CD4-positive, alpha-beta T cell treated with Interleukin-4 for 4 hours (primary cell): ENCODE measurements around the gene IMPACT.
A peak's percentile ranks its signal among the peaks of the same experiment; 100 is the strongest.

Experiments used
- DNase-seq: peaks from one replicate; pipeline ENCODE4 v3.0.0-alpha.2; 2020

Gene IMPACT

DNA sequence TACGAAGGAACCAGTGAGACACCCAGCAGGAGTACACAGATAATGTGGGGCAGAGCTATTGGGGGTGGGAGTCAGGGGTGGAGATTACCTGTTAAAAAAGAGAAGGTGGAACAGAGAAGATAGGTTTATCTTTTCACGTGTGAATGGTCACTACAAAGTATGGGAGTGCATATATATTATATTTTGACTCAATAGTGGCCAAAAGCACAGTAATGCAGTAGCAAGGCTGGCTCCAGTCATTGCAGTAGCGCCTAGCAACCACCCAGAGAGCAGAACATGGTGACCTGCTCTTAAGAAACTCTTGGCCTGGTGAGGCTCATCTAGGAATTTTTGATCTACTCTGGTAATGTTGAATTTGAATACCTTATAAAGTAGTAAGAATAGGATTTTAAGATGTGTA, 1.0 kb downstream of the IMPACT start:
- DNase-seq = no peak

DNA sequence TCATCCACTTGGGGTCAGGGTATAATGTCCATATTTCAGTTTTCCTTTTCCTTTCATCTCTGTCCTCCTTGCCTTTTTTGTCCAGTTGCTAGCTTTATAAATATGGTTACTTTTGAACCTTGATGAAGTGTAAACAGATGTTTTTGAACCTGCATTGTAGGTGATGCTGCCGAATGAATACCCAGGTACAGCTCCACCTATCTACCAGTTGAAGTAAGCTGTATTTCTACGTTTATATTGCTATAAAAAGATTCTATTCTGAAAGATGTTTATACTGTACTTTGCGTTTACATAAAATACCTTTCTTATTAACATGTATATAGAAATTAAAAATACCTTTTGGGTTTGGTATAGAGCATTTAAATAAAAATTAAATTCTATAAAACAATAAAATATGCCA, 2.2 kb downstream of the IMPACT start:
- no peak for DNase-seq

DNA sequence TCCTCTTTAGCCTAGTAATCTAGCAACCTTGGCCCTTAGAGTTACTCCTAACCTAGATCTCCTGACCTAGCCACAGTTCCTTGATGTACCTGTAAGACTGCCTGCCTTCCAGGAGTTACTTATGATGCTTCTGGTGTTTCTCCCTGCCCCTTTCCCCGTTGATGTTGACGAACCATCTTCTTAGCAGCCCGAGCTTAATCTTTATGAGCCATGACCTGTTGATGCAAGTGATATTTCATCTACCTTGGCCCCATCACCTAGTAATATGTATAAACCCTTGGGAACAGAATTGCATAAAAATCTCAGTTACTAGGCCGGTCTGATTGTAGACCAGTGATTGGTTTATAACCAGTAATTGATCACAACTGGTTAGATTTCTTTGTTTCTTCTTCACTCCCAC, 2.7 kb downstream of the IMPACT start:
- DNase-seq = no peak

DNA sequence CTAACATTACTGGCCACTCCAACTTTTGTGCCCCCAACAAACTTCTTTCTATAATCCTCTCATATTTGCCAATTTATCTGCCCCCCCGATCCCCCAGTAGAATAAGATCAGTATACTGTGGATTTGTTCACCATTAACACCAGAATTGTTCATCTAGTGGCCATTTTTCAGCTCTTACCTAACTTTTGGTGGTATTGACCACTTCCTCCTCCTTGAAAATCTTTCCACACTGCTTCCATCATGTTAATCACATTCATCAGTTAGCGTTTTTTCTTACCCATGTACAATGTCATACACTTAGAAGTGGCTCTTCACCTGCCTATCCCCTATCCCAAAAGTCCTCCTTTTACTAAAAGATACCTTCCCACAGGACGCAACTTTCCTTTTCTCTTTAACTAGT, 6.1 kb downstream of the IMPACT start:
- DNase-seq = no peak

DNA sequence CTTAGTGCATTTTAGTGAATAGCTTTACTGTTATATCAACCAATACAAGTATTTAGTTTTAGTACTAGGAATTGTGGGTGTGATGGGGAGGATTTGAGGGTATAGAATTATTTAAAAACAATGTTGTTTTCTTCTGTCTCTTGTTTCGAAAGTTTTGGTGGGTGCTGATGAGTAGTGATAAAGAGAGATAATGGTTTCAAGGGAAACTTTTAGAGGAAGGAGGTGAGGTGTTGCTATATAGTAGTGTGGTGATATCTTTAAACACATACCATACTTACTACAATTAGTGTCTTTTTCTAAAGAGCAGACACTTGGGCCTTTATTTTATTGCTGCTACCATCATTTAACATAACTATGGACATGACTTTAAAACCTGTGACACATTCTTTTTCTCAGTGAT, 10.5 kb downstream of the IMPACT start:
- DNase-seq = no peak

DNA sequence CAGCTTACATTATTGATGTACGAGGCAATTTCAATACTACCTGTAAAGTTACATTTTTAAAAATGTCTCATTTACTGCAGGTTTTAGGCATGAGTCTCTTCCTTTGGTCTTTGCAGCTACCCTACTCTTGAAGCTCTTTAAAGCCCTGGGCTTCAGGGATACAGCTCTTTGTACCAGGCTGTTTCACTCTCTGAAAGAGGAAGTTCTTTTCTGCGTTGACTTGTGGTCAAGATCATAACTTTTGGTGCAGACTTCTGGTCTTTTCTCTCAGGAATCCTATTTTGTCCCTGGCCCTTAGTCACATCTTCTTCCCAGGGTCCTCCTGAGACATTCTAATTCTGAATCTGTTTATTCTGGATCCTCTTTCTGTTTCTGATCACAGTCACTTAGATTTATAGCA, 17.4 kb downstream of the IMPACT start:
- no peak for DNase-seq

DNA sequence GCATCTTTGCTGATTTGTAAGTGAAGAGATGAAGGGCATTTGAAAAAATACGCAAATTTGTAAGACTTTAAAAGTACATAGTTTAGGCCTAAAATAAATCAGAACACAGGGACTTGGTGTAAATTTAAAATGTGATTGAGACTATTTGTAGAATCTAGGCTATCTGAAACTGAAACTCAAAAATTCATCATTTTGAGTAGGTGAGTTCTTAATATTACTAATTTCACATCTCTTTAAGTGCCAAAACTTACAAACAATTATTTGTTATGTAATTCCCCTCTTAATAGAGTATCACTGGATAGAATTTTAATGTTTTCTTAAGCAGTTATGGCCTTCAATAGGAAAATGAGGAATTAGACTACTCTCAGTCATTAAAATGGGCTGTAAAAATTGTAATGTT, 20.0 kb downstream of the IMPACT start:
- no peak for DNase-seq

DNA sequence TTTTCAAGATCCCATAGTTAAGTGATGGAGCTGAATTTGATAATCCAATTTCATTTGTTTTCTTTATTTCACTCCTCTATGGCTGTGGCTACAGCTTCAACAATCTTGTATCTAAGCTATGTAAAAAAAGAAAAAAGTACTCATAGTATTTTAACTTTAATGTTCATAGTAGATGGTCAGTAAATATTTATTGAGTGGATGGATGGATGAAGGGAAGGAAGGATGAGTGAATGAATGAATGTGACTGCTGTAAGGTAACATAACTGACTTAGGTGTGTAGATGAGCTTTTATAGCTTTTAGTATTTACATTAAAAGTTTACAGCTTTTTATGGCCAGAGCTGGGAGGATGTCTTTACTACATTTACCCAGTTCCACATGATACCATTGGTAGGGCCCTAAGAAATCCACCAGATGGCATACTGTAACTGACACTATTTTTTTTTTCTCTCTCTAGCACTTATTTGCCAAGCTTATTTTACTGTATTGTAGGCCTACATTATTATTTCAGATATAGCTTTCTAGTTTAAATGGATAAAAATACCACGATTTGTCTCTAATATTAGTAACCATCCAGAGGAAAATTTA, 20.6 kb downstream of the IMPACT start:
- no peak for DNase-seq

DNA sequence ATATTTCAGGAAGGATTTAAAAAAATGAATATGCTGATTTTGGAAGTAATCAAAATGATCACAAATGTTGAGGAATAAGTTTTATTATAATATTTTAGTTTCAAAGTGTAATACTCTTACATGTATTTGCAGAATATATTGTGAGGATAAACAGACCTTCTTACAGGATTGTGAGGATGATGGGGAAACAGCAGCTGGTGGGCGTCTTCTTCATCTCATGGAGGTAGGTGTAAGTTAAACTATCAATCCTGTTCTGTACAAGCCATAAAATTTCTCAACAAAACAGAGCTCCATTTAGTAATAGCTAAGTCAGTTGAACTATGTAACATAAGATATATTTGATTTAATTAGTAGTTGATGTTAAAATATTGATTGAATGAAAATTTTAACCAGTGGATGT, 21.5 kb downstream of the IMPACT start:
- no peak for DNase-seq

DNA sequence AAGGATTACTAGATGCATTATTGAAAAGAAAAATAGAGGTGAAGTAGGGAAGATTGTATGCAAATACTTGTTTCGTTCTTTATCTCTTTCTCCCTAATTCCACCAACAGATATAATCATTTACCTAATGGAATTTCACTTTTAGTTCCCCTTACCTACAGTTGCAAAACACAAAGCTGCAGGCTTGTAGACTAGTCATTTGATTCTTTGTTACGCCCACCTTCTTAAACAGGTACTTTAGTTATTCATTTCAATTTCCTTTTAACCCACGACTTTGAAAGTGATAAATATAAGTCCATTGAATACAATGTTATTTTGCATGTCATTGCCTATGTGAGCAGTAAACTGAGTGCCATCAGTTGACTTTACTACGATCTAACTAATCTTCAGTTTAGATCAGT, 30.1 kb downstream of the IMPACT start:
- no peak for DNase-seq

DNA sequence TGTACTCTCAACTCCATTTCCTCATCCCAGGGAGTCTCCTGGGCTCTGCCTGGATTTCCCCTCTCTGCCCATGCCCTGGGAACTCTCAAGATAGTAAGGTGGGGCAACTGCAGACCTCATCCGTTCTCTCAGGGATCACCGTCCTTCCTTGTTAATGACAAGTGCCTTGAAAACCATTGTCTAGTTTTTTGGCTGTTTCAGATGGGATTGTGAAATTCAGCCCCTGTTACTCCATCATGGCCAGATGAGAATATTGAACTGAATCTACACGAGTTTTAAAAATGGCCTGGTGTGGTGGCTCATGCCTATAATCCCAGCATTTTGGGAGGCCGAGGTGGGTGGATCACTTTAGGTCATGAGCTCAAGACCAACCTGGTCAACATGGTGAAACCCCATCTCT, 33.3 kb downstream of the IMPACT start:
- DNase-seq = no peak

DNA sequence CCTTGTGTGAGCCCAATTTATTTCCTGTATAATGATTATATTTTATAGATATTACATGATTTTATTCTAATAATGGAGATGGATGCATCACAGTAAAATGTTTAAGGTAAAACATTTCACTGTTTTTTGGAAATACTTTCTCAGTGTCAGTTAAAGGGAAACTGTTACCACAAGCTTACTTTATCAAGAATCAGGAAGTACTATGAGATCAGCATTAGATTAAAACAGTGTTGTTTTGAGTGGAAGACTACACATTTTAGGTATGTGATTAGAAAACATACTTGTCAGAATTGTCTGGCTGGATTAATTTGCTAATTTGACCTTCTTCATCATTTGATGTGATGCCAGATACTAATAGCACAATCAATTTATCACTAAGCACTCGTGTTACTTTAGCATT, 33.9 kb downstream of the IMPACT start, which contains the start of gene HRH4:
Gene HRH4, plus strand, starts transcription at position 250 of the 400 bp plus-strand sequence. Its CDS starts 92 bp downstream, at position 342.
- peak; percentile 6 for DNase-seq

DNA sequence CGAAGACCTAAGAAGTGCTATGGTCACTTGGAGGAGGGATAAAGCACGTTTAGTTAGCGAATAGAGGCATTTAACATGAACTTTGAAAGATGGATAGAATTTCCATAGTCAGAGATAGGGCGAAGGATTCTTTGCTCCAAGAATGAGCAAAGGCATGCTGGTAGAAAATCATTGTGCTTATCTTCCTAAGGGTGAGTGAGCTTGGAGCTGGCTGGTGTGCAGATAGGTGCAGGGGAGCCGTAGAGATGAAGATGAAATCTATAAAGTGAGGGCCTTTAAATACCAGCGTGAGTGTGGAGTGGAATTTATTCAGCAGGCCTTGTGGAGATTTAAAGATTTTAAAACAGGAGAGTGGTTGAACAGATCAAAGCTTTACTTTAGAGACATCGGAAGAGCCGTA, 35.5 kb downstream of the IMPACT start:
- no peak for DNase-seq

DNA sequence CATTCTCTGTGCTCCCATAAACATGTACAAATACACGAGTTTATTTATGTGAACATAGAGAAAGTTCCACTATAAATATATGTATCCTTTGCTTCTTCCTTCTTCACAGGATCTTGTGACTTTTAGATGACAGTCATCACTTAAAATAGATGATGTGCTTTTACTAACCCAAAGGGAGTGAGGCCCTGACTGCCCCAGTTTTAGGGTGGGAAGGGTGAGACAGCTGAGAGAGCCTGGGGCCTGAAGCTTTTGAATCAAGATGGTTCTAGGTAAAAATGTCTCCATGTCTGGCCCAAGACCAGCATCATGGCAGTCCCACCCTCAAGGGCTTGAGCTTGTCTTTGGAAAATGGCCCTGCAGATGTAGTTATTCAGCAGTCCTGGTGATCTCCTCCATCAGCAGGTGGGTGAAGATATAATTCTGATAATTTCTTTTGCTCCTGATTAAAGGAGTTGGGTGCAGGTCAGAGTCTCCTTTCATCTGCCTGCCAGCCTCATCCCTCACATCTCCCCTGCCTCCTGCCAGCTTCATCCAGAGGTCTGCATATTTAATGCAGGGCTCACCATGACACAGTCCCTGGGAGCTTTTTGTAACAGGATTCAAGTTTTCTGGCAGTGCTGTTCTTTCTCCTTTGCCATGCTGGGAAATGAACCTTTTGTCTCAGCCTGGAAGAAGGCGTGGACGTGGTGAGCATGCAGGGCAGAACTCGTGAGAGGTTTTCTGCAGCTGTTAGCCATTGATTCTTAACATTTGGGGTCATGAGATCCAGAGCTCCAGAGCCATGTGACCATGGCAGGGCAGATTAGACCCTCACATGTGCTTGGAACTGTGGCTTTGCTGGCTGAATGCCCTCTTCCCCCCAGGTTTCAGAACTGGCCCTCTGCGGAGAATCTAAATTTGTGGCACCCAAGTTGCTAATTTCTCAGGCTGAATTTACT, 36.6 kb downstream of the IMPACT start:
- no peak for DNase-seq

DNA sequence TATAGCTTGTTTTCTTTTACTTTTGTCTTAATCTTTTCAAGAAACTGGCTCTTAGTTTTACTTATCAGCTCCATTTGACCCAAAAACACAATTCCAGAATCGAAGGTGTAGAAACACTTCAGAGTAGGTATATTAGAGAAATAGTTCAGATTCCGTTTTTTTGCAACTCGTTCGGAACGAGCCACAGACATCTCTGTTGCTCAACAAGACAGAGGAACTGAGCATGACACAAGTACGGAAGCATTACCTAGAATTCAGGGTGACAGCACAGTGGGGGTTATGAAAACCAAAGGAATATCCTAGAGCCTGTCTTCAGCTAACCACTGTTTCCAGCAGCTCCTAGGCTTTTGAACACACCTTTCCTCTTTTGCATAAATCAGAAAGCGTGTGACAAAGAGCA, 39.0 kb downstream of the IMPACT start:
- no peak for DNase-seq

DNA sequence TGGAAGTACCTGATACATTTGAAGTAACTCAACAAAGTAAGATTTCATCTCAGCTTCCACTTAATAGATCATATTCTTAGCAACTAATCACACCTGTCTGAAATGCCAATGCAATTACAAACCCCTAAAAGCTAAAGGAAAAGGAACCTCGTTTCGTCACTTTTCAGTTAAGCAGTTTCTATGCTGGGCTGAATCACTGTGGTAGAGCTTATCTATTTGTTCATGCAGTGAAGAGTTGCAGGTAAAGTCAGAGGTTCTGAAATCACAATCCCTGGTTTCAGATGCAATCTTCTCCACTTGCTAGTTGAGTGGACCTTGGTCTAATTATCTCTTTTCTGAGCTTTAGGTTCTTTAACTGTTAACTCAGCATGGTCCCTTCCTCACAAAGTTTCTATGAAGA, 40.3 kb downstream of the IMPACT start:
- no peak for DNase-seq

DNA sequence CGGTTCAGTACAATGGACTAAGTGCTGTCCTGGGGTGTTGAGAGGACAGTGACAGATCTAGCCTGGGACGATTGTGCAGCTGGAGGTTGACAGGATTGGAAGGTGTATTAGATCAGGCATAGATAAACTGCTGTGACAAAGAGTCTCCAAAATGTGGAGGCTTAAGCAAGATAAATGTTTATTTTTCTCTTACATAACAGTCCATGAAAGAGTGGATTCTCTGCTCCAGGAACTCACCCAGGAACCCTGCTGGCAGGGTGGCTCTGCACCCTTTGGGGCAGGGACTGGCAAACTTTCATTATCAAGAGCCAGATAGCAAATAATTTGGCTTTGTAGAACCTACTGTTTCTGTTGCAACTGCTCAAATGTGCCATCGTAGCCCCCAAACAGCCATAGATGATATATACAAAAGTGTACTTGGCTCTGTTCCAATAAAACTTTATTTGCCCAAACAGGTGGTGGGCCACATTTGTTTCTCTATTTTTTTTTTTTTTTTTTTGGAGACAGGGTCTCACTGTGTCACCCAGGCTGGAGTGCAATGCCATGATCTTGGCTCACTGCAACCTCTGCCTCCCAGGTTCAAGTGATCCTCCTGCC, 43.6 kb downstream of the IMPACT start:
- no peak for DNase-seq

DNA sequence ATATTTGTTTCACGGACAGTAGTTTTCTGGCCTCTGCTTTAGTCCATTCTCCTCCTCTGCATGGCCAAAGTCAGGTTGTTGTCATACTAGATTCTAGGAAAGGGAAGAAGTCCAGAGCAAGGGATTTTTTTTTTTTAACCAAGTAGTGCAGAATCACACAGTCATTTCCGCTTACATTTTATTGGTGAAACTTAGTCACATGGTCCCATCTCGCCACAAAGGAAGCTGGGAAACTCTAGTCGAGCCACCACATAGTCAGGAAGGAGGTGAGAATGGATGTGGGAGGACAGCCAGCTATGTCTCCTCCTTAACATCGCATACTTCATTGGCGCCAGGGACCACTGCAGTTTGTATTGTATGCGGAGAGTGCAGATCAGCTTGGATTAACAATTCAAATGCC, 44.3 kb downstream of the IMPACT start:
- no peak for DNase-seq

DNA sequence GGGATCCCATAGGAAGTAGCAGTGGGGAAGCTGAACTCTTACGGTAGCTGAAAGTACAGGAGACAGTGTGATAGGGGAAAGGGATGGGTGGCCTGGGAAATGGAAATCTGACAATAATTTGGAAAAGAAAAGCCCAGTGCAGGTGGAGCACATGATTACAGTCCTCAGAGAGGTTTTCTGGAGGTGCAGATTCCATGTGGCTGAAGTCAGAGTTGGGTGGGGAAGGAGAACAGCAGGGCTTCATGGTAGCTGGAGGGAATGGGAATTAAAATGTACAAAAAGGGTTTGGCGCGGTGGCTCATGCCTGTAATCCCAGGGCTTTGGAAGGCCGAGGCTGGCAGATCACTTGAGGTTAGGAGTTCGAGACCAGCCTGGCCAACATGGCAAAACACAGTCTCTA, 46.1 kb downstream of the IMPACT start:
- no peak for DNase-seq

DNA sequence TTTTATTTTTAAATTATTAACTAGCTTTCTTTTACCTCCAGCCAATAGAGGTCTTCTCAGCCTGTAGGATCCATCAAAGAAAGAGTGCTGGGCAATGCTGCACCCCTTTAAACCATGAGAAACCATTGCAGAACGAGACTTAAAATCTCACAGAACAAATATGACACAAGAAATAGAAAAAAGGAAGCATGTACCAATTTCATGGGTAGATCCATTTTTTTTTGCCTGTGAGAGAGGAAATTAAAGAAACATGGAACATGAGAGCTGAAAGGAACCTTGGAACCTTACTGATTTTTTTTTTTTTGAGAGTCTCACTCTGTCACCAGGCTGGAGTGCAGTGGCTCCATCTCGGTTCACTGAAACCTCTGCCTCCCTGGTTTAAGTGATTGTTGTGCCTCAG, 47.9 kb downstream of the IMPACT start:
- no peak for DNase-seq

DNA sequence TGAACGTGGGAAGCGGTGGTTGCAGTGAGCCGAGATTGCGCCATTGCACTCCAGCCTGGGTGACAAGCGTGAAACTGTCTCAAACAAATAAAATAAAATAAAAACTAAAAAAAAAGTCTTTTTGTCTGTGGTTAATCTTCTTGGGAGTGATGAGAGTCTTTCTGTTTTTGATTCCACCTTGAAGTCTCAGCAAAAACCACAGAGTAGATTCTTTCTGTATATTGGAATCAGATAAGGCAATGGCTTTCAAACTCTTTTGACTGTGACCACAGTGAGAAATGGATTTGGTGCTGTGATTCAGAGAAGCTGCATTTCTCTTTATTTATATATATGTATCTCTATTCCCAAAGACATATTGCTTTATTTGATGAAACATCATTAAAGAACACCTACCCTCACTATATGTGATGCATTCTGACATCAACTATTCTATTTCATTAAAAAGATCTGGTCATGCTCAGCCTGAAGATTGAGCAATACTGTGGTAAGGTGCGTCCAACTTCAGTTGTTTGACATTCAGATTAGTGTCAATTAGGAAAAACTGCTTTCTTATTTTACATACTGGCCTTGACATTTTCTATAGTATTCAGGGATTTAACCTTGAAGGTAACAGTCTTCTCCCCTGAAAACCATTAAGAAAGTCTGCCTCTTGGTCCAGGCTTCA, 49.6 kb downstream of the IMPACT start:
- peak; percentile 10 for DNase-seq

DNA sequence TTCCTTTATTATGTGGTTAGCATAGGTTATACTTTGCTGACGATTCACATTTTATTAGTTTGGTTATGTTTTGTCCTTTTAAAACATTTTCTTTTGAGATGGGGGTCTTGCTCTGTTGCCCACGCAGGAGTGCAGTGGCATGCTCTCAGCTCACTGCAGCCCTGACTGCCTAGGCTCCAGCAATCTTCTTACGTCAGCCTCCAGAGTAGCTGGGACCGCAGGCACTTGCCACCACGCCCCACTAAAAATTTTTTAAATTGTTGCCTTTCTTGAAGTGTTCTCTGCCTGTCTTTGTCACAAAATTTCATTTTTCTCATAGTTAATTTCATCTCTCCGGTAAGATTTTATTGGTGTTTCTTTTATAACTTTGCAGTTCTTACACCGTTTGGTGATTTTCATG, 52.9 kb downstream of the IMPACT start:
- DNase-seq = no peak

DNA sequence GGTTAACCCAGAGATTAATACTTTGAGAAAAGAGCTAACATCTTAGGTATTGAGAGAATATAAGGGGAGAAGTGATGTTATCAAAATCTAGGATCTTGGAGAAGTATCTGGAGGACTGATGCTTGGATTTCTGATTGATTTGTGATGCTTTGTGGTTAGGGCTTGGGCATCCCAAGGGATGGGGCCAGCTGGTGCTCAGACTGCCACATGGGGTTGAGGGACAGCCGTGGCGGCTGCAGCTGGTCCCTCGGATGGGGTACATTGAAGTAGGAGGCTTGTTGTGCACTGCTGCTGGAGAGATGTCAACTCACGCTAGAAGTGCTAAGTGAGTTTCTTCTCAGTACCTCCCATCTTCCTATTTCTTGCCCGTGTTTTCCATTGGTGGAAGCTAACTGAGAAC, 56.4 kb downstream of the IMPACT start:
- DNase-seq = no peak

DNA sequence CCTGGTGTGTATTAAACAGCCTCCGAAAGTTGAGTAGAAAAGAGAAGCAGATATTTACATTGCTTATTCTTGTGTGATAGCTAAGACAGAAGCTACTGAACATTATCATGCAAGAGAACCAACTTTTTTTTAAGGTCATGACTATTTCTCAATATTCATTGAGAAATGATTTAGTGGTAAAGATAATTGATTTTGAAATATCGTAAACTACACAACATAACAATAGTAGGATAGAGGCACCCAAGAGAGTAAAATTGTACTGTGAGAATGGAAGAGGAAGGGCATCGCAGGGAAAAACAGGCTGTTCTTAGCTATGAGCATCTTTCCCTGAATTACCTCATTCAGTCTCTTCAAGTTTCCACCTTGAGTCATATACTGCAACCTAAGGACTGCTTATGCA, 59.2 kb downstream of the IMPACT start:
- DNase-seq = no peak
